ENCODE measurements around the gene UPK3A.
"Not testable (repeated sequence)": the region's sequence is repeated elsewhere in the genome, so short reads cannot be mapped to it uniquely, and the experiment has no call there.

- TF ChIP-seq CTCF, POLR2AphosphoS5 (IDR thresholded peaks at IDR 0.05): not testable (repeated sequence)
These were observed 7.0 kb upstream of the UPK3A start for GRCh38 chr22:45277720-45278119.
